ENCODE data around the gene PCDHB12. TPM values are rescaled to one million over a fixed set of nuclear protein-coding genes. Genes with fewer than 3 reads are reported as not detected.
"Not testable (repeated sequence)": the region's sequence is repeated elsewhere in the genome, so short reads cannot be mapped to it uniquely, and the experiment has no call there.

Gene PCDHB12
- total RNA-seq, 1 experiment from 2014 or later = 1.6 TPM

DNA sequence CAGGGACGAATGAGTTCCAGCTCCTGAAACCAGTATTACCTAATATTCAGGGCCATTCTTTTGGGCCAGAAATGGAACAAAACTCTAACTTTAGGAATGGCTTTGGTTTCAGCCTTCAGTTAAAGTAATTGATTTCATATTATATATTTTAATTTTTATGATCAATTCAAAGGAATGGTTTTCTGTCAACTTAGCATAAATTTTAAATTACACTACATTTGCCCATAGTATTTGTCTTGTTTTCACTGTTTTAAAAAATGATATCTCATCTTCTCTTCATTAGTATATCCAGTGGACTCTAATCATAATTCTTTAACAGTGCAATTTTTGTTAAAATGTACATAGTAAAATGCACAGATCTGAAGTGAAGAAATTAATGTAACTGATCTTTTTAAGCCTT lies 28.2 kb upstream of the PCDHB12 start:
- intact Hi-C loops (cut with micrococcal nuclease; ENCODE audit: unreplicated experiment) = no loop called here
- Mint-ChIP-seq H3K27ac (ENCODE audit: unreplicated experiment) (no peak overlapping the region), H3K27me3 (ENCODE audit: unreplicated experiment) (no peaks in the 10 kb centered on the region), H3K9me3 (ENCODE audit: low read depth, unreplicated experiment) (peaks cover 20% of the 10 kb centered on the region), H3K36me3 (ENCODE audit: insufficient read depth, unreplicated experiment) (no peaks in the 10 kb centered on the region), H3K4me3 (ENCODE audit: low read depth, unreplicated experiment) (no peak overlapping the region), H3K4me1 (ENCODE audit: low read depth, unreplicated experiment) (no peaks in the 10 kb centered on the region)
- no TSS peak for BruUV-seq (replicated peaks)
- TF ChIP-seq, protein P1, sequence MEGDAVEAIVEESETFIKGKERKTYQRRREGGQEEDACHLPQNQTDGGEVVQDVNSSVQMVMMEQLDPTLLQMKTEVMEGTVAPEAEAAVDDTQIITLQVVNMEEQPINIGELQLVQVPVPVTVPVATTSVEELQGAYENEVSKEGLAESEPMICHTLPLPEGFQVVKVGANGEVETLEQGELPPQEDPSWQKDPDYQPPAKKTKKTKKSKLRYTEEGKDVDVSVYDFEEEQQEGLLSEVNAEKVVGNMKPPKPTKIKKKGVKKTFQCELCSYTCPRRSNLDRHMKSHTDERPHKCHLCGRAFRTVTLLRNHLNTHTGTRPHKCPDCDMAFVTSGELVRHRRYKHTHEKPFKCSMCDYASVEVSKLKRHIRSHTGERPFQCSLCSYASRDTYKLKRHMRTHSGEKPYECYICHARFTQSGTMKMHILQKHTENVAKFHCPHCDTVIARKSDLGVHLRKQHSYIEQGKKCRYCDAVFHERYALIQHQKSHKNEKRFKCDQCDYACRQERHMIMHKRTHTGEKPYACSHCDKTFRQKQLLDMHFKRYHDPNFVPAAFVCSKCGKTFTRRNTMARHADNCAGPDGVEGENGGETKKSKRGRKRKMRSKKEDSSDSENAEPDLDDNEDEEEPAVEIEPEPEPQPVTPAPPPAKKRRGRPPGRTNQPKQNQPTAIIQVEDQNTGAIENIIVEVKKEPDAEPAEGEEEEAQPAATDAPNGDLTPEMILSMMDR (IDR thresholded peaks at IDR 0.05; ENCODE audit: unreplicated experiment) = no peak
- CTCF ChIA-PET = no interaction called here
- no peak for DNase-seq

DNA sequence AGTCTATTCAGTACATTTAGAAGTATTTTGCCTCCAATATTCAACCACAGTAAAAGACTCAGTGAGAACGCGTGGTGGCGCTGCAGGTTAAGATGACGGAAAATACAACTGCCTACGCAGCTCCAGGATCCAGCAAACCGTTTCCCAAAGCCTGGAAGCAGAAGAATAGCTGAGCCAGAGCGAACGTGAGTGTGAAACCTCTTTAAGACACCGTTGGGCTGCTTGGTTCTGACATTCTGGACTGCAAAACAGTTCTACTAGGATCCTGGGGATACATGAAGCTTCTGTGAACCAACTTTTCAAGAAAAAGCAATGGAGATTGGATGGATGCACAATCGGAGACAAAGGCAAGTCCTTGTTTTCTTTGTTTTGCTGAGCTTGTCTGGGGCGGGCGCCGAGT lies 26.3 kb upstream of the PCDHB12 start, which contains the start of gene PCDHB16:
Gene PCDHB16 (plus strand): TSS at position 140 of the 400 bp plus-strand sequence. CDS start 173 bp downstream, at position 313.
- Mint-ChIP-seq H3K9me3 (ENCODE audit: low read depth, unreplicated experiment) (peaks cover 25% of the 10 kb centered on the region), H3K27ac (ENCODE audit: unreplicated experiment) (no peak within 1 kb of the TSS), H3K36me3 (ENCODE audit: insufficient read depth, unreplicated experiment) (no peaks in the 10 kb centered on the region), H3K4me3 (ENCODE audit: low read depth, unreplicated experiment) (no peak within 1 kb of the TSS), H3K27me3 (ENCODE audit: unreplicated experiment) (no peaks in the 10 kb centered on the region), H3K4me1 (ENCODE audit: low read depth, unreplicated experiment) (no peaks in the 10 kb centered on the region)
- no TSS peak for BruUV-seq (replicated peaks)
- TF ChIP-seq, protein P1 (IDR thresholded peaks at IDR 0.05; ENCODE audit: unreplicated experiment) = no peak
- DNase-seq = no peak
- intact Hi-C loops (cut with micrococcal nuclease; ENCODE audit: unreplicated experiment) = no loop called here
- CTCF ChIA-PET = interaction anchor here (1.0 kb wide), 1 partner anchor 382 kb away, joined by 3 read pairs; no protein-coding TSS in a partner anchor

DNA sequence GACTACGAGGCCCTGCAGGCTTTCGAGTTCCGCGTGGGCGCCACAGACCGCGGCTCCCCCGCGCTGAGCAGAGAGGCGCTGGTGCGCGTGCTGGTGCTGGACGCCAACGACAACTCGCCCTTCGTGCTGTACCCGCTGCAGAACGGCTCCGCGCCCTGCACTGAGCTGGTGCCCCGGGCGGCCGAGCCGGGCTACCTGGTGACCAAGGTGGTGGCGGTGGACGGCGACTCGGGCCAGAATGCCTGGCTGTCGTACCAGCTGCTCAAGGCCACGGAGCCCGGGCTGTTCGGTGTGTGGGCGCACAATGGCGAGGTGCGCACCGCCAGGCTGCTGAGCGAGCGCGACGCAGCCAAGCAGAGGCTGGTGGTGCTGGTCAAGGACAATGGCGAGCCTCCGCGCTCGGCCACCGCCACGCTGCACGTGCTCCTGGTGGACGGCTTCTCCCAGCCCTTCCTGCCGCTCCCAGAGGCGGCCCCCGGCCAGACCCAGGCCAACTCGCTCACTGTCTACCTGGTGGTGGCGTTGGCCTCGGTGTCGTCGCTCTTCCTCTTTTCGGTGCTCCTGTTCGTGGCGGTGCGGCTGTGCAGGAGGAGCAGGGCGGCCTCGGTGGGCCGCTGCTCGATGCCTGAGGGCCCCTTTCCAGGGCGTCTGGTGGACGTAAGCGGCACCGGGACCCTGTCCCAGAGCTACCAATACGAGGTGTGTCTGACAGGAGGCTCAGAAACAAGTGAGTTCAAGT lies 24.2 kb upstream of the PCDHB12 start:
- intact Hi-C loops (cut with micrococcal nuclease; ENCODE audit: unreplicated experiment); H3K4me3 Mint-ChIP-seq (ENCODE audit: low read depth, unreplicated experiment); DNase-seq; H3K27ac Mint-ChIP-seq (ENCODE audit: unreplicated experiment); BruUV-seq (replicated peaks); CTCF ChIA-PET; H3K27me3 Mint-ChIP-seq (ENCODE audit: unreplicated experiment); H3K4me1 Mint-ChIP-seq (ENCODE audit: low read depth, unreplicated experiment); H3K36me3 Mint-ChIP-seq (ENCODE audit: insufficient read depth, unreplicated experiment): not testable (repeated sequence)
- H3K9me3 Mint-ChIP-seq (ENCODE audit: low read depth, unreplicated experiment) = peaks cover 31% of the 10 kb centered on the region

DNA sequence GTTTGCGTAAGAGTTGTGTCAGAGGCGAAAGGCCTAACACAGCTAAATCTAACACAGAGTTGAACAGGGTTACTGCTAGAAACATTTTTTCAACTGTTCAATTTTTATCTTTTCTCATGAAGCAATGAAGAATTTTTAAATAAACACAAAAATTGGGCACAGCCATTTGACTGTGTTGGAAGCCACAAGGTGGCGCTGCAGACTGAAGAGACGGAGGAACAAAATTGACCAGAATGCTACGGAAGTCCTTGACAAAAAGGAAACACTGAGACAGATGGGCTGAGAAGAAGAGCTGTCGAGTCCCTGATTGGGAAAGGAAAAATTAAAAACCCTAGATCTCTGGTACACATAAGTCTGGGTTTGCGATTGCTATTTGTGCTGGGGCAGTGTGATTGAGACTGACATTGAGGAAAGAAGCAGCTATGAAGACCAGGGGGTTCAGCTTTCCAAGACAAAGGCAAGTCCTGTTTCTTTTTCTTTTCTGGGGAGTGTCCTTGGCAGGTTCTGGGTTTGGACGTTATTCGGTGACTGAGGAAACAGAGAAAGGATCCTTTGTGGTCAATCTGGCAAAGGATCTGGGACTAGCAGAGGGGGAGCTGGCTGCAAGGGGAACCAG lies 21.5 kb upstream of the PCDHB12 start, which contains the start of gene PCDHB9:
Gene PCDHB9 (plus strand): TSS at position 265 of the 616 bp plus-strand sequence. CDS start 158 bp downstream, at position 423.
- intact Hi-C loops (cut with micrococcal nuclease; ENCODE audit: unreplicated experiment) = no loop called here
- H3K9me3 Mint-ChIP-seq (ENCODE audit: low read depth, unreplicated experiment) = peaks cover 28% of the 10 kb centered on the region
- TF ChIP-seq, protein P1 (IDR thresholded peaks at IDR 0.05; ENCODE audit: unreplicated experiment) = peak; percentile 24
- BruUV-seq (replicated peaks) = TSS peak; percentile 82
- no peaks in the 10 kb centered on the region for H3K27me3 Mint-ChIP-seq (ENCODE audit: unreplicated experiment)
- H3K4me1 Mint-ChIP-seq (ENCODE audit: low read depth, unreplicated experiment) = no peaks in the 10 kb centered on the region
- H3K36me3 Mint-ChIP-seq (ENCODE audit: insufficient read depth, unreplicated experiment) = no peaks in the 10 kb centered on the region
- CTCF ChIA-PET = interaction anchor here (0.6 to 1.3 kb wide), 4 partner anchors 22 to 377 kb away, joined by 3 to 6 read pairs (median 4); partner anchors contain the start of genes PCDHB12 and PCDHB14
- peak within 1 kb of the TSS; percentile 53 for H3K4me3 Mint-ChIP-seq (ENCODE audit: low read depth, unreplicated experiment)
- H3K27ac Mint-ChIP-seq (ENCODE audit: unreplicated experiment) = no peak within 1 kb of the TSS
- DNase-seq = peak; percentile 66

DNA sequence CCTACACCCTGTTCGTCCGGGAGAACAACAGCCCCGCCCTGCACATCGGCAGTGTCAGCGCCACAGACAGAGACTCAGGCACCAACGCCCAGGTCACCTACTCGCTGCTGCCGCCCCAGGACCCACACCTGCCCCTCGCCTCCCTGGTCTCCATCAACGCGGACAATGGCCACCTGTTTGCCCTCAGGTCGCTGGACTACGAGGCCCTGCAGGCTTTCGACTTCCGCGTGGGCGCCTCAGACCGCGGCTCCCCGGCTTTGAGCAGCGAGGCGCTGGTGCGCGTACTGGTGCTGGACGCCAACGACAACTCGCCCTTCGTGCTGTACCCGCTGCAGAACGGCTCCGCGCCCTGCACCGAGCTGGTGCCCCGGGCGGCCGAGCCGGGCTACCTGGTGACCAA lies 19.8 kb upstream of the PCDHB12 start:
- not testable (repeated sequence) for H3K36me3 Mint-ChIP-seq (ENCODE audit: insufficient read depth, unreplicated experiment)

DNA sequence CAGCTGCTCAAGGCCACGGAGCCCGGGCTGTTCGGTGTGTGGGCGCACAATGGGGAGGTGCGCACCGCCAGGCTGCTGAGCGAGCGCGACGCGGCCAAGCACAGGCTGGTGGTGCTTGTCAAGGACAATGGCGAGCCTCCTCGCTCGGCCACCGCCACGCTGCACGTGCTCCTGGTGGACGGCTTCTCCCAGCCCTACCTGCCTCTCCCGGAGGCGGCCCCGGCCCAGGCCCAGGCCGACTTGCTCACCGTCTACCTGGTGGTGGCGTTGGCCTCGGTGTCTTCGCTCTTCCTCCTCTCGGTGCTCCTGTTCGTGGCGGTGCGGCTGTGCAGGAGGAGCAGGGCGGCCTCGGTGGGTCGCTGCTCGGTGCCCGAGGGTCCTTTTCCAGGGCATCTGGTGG lies 19.4 kb upstream of the PCDHB12 start:
- CTCF ChIA-PET; H3K36me3 Mint-ChIP-seq (ENCODE audit: insufficient read depth, unreplicated experiment); DNase-seq; H3K4me3 Mint-ChIP-seq (ENCODE audit: low read depth, unreplicated experiment); H3K27me3 Mint-ChIP-seq (ENCODE audit: unreplicated experiment); H3K4me1 Mint-ChIP-seq (ENCODE audit: low read depth, unreplicated experiment); intact Hi-C loops (cut with micrococcal nuclease; ENCODE audit: unreplicated experiment); H3K27ac Mint-ChIP-seq (ENCODE audit: unreplicated experiment); BruUV-seq (replicated peaks): not testable (repeated sequence)
- peaks cover 25% of the 10 kb centered on the region for H3K9me3 Mint-ChIP-seq (ENCODE audit: low read depth, unreplicated experiment)

More for the DNA sequence above, 19.8 kb upstream of the PCDHB12 start:
- H3K27me3 Mint-ChIP-seq (ENCODE audit: unreplicated experiment); CTCF ChIA-PET; DNase-seq; H3K4me1 Mint-ChIP-seq (ENCODE audit: low read depth, unreplicated experiment); BruUV-seq (replicated peaks); H3K27ac Mint-ChIP-seq (ENCODE audit: unreplicated experiment); H3K4me3 Mint-ChIP-seq (ENCODE audit: low read depth, unreplicated experiment); intact Hi-C loops (cut with micrococcal nuclease; ENCODE audit: unreplicated experiment): not testable (repeated sequence)
- peaks cover 25% of the 10 kb centered on the region for H3K9me3 Mint-ChIP-seq (ENCODE audit: low read depth, unreplicated experiment)

Data from Calu3 (cell line).